ENCODE measurements around the gene MEF2D.

The MEF2D gene

GRCh38 chr1:156464825-156465452, 35.6 kb downstream of the MEF2D start:
- DNase-seq: no peak

GRCh38 chr1:156464335-156464734, 36.2 kb downstream of the MEF2D start:
- no peak for DNase-seq

- DNase-seq: no peak
Observed at GRCh38 chr1:156463874-156464273, 36.7 kb downstream of the MEF2D start.

GRCh38 chr1:156462954-156463795, 37.4 kb downstream of the MEF2D start:
- no peak for DNase-seq

- no peak for DNase-seq
Observed at GRCh38 chr1:156461781-156462647, 38.6 kb downstream of the MEF2D start.

- DNase-seq: no peak
Observed at GRCh38 chr1:156461109-156461508, 39.5 kb downstream of the MEF2D start.

GRCh38 chr1:156460525-156460924, 40.0 kb downstream of the MEF2D start:
- no peak for DNase-seq

- DNase-seq: no peak
Observed at GRCh38 chr1:156458181-156458503, 42.4 kb downstream of the MEF2D start.

- peak; percentile 94 to 95 for DNase-seq
Observed at GRCh38 chr1:156456625-156457465, 43.7 kb downstream of the MEF2D start.

GRCh38 chr1:156455362-156455761, 45.2 kb downstream of the MEF2D start:
- no peak for DNase-seq

GRCh38 chr1:156452907-156453306, 47.7 kb downstream of the MEF2D start:
- DNase-seq: peak; percentile 80 to 81

GRCh38 chr1:156451505-156452160, 48.9 kb downstream of the MEF2D start:
- no peak for DNase-seq

GRCh38 chr1:156448134-156448967, 52.2 kb downstream of the MEF2D start:
- no peak for DNase-seq

GRCh38 chr1:156445789-156446263, 54.7 kb downstream of the MEF2D start:
- DNase-seq: peak; percentile 63 to 72

- peak in 1 of 2 experiments; percentile 36 for DNase-seq
Observed at GRCh38 chr1:156444407-156445001, 56.1 kb downstream of the MEF2D start.

- DNase-seq: no peak
Observed at GRCh38 chr1:156443286-156443685, 57.3 kb downstream of the MEF2D start.

- DNase-seq: no peak
Observed at GRCh38 chr1:156440654-156441437, 59.7 kb downstream of the MEF2D start.

- DNase-seq: no peak
Observed at GRCh38 chr1:156439777-156440183, 60.8 kb downstream of the MEF2D start.

GRCh38 chr1:156439036-156439776, 61.4 kb downstream of the MEF2D start:
- DNase-seq: no peak
